ENCODE measurements around the gene GAS7.

The GAS7 gene

DNA sequence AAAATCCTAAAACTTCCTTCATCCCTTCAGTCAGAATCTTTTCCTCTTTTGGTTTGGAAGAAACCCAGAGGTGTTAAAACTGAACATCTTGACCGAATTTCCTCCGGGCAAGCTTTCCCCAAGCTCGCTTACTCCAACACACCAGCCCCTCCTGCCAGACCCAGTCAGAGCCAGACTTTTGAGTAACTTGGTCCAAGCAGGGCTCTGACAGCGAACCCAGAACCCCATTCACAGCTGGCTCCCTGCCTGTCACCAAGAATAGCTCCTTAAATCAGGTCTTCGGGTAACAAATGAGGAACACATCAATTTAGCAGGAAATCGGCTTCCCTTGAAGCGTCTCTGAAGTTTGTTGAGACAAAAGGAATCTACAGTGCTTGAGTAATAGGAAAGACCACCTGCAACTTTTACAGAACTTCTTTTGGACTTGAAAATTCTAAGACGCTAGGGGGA lies 27.3 kb downstream of the GAS7 start:
- no peak for DNase-seq (ENCODE audit: low read depth)

DNA sequence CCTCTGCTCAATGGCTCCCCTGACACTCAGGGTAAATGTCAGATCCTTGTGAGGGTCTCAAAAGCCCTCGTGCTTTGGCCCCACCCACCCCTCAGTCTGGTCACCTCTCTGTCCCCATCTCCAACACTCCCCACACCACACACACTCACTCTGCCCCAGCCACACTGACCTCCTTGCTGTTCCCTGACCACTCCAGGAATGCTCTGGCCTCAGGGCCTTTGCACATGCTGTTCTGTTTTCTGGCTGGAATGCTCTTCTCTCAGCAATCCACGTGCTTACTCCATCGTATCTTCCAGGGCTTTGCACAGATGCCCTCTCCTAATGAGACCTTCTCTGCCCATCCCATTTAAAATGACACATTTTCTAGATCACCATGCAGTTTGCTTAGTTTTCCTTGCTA lies 28.2 kb downstream of the GAS7 start:
- DNase-seq (ENCODE audit: low read depth) = no peak

DNA sequence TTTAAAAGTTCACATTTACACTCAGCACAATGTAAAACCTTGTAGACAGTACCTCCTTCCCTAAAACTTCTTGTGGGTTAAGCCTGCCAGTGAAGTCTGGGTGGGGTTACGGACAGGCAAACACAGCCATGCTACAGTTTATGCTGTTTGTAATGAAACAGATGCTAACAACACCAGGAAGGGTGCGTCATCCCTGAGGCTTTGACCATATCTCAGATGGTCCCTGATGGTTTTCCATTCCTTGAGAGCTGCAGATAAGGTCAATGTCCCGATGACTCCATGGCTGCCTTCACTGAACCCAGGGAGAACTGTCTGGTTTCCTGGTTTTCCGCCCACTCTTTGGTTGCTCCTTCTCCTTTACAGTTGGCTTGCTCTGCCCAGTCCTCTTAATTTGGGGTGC lies 29.1 kb downstream of the GAS7 start:
- DNase-seq (ENCODE audit: low read depth) = no peak

DNA sequence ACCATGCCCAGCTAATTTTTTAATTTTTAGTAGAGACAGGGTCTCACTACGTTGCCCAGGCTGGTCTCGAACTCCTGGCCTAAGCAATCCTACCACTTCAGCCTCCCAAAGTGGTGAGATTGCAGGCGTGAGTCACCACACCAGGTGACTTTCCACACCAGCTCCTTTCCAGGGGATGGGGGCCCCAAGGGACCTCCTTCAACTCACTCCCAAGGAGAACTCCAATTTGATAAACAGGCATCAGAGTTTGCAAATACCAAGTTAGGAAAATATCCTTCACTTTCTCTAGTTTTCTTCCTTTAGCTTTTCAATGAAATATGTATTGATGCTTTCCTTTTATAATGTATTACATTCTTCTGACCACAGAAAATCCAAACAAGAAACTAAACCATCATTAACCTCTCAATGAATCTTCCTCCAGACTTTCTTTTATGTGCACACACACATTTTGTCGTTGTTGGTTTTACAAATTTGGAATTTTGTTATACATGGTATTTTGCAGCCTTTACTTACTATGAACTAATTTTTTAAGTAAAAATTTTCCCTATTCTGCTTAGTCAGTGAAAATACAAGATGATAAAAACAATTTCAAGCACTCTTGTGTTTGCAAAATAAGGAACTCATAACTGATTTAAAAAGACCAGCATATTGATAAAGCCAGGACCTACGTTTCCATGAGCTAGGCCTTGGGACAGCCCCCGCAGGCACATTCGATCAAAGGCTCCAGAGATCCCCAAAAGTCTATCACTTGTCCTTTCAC lies 32.0 kb downstream of the GAS7 start:
- DNase-seq (ENCODE audit: low read depth) = no peak

DNA sequence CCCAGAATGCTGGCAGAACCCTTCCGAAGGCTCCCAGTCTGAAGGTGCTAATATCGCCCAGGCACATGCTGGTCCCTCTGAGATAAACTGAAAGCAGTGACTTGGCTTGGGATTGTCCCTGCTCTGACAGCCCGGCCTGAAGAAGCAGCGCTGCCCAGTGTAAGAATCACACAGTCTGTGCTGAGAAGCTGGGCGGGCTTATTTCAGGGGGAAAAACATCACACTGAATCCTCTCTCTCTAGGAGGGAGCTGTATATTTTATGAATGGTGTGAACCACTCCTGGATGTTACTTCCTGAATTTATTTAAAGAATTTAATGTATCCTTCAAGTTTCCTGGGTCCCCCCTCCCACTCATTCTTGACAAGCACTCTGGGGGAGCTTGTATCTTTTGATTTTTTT lies 36.3 kb downstream of the GAS7 start:
- DNase-seq (ENCODE audit: low read depth) = no peak

DNA sequence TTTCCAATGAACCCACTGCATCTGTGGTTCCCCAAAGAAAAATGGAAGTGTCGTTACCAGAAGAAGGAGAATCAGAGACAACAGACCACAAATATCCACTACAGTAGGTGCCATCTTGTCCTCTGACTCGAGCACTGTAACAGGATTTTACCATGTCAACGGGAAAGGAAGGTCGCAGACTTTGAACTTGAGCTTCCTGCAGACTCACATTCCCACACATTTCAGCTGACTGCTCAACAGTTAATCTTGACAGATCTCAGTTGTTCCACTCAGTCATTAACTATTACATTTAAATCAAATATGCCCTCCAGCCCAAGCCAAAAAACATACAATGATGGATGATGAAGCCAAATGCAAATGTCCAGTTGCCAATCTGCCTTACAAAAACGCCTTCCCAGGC lies 37.0 kb downstream of the GAS7 start:
- no peak for DNase-seq (ENCODE audit: low read depth)

DNA sequence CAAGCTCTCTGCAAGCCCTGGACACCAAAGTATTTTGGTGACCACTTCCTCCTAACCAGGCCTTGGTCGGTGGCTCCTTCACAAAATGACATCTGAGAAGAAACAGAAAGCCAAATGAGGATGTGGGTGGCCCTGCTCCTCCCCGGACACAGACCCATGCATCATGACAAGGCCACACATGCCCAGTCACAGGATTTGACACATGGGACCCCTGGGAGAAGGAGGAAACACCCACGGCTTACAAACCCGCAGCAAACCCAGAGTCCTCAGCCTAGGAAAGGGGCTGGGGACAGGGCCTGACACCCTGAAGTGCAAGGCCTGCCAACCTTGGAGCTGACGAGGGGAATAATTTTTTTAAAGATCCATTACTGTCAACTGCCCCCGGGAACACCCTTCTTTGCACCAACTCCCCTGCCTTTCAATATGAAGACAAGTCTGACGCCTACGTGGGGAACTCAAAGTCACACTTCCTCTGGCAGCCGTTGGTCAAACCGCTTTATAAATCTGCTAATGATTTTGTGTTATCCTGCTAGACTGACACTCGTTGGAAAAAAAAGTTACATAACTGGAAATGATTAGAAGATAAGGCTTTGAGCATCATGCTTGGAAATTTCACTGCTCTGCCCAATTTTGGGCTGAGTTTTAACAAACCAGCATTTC lies 41.3 kb downstream of the GAS7 start:
- DNase-seq (ENCODE audit: low read depth) = no peak

DNA sequence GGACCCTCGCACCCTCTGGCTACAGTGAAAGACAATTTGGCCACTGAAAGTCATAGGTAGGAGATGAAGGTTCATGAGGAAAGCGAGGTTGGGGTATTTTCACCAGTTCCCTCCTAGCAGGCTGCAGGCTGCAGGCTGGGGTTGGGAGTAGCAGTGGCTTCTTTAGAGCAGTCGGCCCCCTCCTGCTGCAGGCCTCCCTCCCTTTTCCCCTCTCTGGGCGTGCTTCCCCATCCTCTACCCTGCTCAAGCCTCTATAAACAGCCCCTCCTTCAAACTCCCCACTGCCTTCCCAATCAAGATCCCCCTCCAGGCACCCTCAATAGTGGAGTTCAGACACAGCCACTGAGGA lies 41.8 kb downstream of the GAS7 start:
- DNase-seq (ENCODE audit: low read depth) = no peak

DNA sequence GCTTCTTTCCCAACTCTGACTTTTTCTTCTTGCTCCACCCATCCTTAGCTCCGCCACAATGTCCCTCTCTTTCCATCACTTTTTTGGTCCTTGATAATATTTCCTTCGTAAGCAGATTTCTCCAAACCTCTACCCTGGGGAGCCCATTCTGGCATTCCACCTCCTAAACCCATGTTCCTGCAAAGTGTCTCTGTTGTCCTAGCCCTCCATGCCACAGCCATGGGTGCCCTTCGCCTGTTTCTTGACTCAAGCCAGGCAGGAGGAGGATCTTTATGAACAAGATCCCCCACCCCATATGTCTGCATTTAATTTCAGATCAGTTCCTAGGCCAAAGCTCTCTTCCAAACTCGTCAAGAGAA lies 42.4 kb downstream of the GAS7 start:
- no peak for DNase-seq (ENCODE audit: low read depth)

DNA sequence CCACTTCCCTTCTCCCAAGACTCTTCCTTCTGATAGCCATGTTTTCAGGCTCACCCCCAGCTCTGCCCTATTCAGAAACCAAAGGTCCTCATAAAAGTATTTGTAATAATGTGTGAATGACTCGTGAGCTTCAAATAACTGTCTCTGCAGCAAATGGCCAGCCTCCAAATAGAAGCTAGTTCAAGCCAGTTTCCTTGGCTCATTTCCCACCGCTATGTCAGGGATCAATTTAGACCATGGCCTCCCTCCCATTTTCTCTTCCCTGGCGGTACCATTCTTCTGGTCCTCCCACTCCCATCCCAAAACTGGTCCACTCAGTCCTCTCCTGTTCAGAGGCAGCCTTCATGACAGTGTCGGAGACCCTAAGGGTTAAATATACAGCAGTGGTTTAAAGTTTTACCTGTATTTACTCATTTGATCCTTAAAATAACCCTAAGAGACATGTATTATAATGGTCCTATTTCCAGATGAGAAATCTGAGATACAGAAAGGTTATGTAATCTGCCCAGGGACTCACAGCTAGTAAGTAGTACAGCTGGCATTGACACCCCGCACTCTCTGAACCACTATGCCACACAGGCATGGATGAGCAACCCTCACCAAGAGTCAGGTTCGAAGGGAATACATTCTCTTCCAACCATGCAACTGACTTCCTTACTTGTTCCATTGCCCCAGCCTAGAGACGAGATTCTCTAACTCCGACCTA lies 42.9 kb downstream of the GAS7 start:
- no peak for DNase-seq (ENCODE audit: low read depth)

DNA sequence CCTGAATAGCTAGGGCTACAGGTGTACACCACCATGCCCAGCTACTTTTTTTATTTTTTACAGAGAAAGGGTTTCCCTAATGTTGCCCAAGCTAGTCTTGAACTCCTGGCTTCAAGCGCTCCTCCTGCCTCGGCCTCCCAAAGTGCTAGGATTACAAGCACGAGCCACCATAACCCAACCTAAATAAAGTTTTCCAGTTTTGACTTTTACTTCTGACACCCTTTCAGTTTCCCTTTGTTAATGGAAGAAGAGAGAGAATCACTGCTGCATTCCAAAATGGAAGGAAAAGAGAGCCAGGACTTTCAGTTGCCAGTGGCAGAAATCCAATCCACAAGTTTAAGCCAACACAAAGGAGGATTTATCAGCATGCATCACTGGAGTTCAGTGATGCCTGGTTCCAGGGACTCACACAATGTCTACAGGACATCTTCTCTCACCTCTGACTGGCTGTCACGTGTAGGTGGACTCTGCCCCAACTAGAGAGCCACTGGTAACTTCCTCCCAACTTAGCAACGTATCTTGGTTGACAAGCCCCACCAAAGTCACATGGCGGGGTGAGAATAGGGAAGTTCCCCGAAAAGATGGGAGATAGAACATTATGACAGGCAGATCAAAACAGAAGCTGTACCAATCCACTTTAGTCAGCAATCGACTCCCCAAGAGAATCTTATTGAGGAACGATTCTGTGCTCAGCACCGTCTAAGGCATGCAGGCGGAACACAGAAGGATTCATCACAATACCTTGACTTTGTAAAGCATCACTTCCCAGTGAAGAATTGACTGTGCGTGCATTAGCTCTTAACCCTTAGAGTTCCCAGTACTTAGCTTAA lies 46.5 kb downstream of the GAS7 start:
- no peak for DNase-seq (ENCODE audit: low read depth)

DNA sequence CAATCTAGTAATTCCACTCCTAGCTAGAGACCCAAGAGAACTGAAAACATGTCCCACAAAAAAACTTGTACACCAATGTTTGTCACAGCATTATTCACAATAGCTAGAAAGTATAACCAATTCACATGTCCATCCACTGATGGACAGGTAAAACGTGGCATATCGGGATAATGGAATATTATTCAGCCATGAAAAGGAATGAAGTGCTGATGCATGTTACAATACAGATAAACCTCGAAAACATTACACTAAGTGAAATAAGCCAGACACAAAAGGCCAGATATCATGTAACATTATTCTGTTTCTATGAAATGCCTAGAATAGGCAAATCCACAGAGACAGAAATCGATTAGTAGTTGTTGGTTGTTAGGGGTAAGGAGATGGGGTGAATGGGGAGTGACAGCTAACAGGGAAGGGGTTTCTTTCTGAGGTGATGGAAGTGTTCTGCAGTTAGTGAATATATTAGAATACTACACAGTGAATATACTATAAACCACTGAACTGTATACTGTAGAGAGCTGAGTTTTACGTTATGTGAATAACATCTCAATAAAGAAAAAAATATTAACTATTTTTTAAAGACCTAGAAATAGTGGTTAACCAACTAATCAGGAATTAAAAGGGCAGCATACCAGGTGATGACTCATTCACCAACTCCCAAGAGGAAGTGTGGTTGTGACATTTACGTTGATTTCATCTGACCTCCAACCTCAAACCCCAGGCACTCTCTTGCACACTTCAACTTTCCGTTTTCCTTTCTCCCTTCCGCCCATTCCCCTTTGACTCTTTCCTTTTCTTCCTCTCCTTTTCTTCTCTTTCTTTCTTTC lies 48.6 kb downstream of the GAS7 start:
- DNase-seq (ENCODE audit: low read depth) = no peak

DNA sequence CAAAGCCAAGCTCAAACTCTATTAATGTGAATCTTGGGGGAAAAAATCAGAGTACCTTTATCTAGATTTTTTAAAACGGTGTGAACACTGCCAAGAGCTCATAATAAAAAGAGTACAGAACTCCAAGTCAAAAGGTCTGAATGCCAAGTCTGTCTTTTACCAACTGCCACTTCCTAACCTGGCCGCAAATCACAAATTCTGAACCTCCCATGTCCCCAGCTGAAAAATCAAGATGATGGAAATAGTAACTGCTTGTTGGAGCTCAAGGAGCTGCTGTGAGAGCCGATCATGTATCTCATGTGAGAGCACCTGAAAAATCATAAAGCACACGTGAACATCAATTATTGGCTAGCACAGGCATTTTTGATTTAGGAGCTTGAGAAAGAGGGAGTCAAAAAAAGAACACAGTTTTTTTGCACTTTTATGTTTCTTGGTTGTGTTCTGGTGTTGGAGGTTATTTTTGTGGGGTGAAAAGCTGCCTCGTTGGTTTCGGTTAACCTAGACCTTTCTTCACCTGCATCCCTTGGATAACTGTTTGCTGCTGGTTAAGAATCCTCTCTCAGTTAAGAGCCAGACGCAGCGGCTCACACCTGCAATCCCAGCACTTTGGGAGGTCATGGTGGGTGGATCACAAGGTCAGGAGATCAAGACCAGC lies 50.5 kb downstream of the GAS7 start:
- DNase-seq (ENCODE audit: low read depth) = no peak

DNA sequence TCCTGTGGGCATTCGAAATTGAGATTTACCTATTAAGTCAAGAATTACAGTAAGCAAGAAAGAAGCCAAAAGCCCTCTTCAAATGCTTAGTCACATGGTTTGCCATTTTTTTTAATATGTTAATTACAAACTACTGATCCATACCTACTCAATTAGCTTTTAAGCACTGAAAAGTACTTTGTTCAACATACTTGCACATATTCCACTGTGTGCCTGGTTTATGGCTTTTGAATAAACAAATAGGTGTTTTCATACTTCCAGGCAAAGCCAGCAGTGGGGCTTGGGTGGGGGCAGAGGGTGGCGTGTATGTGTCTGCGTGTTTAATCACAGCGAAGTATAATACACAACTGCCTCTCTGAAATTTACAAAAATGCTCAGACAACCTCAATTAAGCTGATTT lies 51.4 kb downstream of the GAS7 start:
- no peak for DNase-seq (ENCODE audit: low read depth)

DNA sequence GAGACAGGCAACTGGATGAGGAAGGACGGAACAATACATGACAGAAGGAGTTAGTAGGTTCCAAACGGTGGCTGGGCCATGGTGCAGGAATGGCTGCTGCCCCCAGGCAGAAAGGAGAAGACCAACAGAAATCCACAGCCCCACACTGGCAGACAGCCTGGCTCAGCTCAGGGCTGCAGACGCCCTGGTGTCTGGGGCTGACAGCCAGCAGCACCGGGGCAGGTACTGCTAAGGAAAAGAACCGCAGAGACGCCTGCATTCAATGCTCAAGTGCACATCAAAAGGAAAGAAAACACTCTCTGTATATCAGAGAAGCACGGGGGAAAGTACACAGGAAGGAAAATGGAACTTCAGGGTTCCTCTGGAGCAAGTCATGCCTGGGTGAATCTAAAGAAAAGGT lies 53.4 kb downstream of the GAS7 start:
- no peak for DNase-seq (ENCODE audit: low read depth)

DNA sequence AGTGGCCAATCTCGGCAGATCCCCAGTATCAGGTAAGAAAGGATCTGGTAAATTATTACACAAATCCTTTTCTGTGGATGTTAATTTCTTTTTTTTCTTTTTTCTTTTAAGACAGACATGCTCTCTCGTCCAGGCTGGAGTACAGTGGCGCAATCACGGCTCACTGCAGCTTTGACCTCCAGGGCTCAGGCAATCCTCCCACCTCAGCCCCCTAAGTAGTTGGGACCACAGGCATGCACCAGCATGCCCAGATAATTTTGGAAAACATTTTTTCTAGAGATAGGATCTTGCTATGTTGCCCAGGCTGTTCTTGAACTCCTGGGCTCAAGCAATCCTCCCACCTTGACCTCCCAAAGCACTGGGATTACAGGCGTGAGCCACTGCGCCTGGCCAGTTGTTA lies 54.0 kb downstream of the GAS7 start:
- DNase-seq (ENCODE audit: low read depth) = no peak

DNA sequence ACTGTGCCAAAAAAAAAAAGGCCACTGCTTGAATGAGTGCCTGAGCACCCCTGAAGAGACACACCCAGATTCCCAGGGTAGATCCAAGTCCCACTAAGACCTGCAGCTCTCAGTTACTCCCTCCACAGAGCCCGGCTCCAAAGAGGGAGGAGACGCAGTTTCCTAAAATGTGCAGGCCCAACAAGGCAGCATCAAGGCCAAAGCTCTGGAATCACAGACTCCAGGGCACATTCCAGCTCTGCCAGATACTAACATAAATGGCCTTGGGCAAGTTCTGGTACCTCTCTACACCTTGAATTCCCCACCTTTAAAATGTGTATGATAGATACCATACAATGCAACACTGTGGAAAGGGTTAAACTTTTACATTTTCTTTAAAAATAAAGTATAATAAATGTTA lies 57.0 kb downstream of the GAS7 start:
- no peak for DNase-seq (ENCODE audit: low read depth)

DNA sequence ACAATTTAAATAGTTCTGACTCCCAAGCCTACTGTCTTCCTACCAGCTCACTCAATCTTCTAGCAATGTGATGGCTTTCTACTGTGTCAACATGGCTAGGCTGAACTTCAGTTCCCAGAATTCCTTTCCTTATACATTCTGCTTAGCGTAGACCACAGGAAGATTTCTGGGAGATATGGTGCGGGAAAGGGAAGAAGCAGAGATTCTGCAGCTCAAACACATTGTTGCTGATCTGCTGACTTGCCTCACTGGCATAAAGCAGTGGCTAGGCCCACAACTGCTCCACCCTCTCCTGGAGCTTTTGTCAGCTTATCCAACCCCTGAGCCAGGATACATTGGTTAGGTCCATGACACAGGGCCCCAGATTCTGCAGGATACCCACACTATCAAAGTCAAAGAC lies 58.8 kb downstream of the GAS7 start:
- no peak for DNase-seq (ENCODE audit: low read depth)

DNA sequence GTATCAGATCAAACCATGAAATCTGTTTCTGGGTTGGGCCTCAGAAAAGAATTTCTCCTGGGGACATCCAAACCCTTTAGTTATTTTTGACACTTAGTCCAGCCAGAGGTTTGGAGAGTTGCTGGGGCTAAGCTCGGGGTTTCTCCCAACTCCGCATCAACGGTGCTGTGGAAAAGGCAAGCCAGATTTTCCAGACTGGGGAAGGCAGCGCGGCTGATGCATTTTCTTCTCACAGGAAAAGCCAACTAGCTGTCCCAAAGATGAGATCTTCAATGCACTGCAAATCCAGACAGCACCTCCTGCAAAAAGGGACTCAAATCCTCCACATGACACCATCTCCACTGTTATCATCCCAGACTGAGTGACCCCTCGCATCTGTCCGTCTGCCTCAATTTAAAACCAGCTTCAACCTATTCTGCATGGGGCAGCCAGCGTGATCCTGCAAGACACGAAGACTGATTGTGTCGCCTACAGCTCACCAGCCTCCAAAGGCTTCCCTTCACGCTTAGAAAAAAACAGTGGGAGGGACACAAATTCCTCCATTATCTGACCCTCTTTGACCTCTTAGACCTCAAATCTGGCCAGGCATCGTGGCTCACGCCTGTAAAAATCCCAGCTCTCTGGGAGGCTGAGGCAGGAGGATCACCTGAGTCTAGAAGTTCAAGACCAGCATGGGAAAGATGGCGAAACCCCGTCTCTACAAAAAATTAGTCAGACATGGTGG lies 62.0 kb downstream of the GAS7 start:
- no peak for DNase-seq (ENCODE audit: low read depth)

DNA sequence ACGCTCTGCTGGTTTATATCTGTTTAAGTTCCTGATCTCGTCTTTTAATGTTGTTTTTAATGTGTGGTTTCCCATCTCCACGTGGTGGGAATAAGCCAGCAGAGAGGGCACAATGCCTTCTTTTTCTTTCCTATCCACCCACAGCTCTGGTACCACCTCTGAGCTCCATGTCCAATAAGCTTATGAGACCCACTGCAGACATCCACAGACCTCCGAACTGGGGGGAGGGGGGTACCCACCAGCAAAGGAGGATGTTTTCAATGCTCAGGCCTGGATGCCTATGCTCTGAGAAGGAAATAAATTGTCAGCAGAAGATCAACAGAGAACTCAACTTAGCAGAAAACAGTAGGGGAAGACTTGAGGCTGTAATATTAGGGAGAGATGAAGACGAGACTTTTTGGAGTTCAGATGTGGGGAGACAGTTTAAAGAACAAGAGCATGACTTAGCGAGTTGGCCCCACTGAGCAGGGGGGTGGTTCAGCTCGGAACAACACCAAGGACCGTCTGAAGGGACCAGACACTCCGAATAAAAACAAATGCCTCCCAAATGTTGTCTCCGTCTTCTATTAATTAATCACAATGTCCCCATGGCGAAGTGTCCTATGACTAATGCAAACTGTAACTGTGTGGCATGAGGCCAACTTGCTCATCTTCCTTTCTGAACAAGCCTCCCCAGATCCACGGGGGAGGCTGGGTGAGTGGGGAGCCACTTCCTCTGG lies 62.7 kb downstream of the GAS7 start:
- no peak for DNase-seq (ENCODE audit: low read depth)
